ENCODE results near the gene CPD.

DNA sequence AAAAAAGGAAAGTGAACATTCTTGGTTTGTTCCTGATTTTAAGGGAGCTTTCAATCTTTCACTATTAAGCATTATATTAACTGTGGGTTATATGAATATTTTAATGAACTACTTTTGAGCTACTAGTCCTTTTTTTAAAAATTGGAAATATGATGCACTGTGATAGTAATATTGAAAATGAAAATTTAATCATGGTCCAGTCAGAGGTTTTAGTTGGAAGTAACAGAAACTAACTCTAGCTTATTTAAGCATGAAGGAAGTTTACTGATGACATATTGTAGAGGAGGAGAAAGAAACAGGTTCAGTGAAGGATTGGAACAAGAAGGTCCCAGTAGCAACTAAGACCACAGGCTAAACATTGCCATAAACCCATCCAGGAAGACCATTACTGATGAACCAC, 24.0 kb upstream of the CPD start:
- TF ChIP-seq POU2F2 (IDR thresholded peaks at IDR 0.05; ENCODE audit: low read depth, low read length), result no peak
- TF ChIP-seq POLR2A (IDR thresholded peaks at IDR 0.05; ENCODE audit: low read depth, low read length), result no peak
- TF ChIP-seq POLR2AphosphoS5 (IDR thresholded peaks at IDR 0.05; ENCODE audit: low read depth, low read length), result no peak
